Endothelial cell of umbilical vein (primary cell): ENCODE measurements around the gene ACVR1C. TPM values are rescaled to one million over a fixed set of nuclear protein-coding genes. Genes with fewer than 3 reads are reported as not detected.

Experiments used
- BruUV-seq: library from RNA; stranded (reverse); fragments of 400-500 nt; replicated peaks from 2 replicates; lab custom pipeline; 2021; lab: Mats Ljungman, UMichigan
- CTCF ChIA-PET: fragments of 300-600, 350-600 bp; sonication (Branson Sonifier 250); formaldehyde crosslinking; loops from one replicate; lab custom pipeline; 2021; ENCODE audit warnings: antibody characterized with exemption, inconsistent platforms; lab: Charles Lee
- POLR2A ChIA-PET: fragments of 300-600, 350-600 bp; sonication (Branson Sonifier 250); formaldehyde crosslinking; loops from one replicate; lab custom pipeline; 2021; ENCODE audit warnings: antibody characterized with exemption, inconsistent platforms; lab: Charles Lee
- DNase-seq: peaks from one replicate; pipeline ENCODE4 v3.0.0-alpha.2; 2011; ENCODE audit warnings: low read depth, low spot score
- FAIRE-seq: peaks from 2 replicates; lab custom pipeline; 2011; peaks lifted over from hg19 to GRCh38; lab: Jason Lieb, UNC
- H2AFZ ChIP-seq: 2 replicates; pipeline ENCODE4 v1.6.0; 2012; ENCODE audit warnings: low read depth, low read length, control low read depth, inconsistent platforms
- H3K27ac ChIP-seq: 2 replicates; pipeline ENCODE4 v1.5.1; 2011; ENCODE audit warnings: low read depth, mild to moderate bottlenecking, control low read depth, low read length, moderate library complexity; ENCODE audit not compliant: insufficient read depth
- H3K27me3 ChIP-seq, 2 experiments: 2 replicates each; pipeline versions ENCODE4 v1.6.0 to v1.6.1; 2011; ENCODE audit warnings: low read length in 2 of 2, mixed read lengths in 1 of 2; ENCODE audit not compliant: control insufficient read depth in 2 of 2, insufficient read depth in 2 of 2
- H3K36me3 ChIP-seq, 2 experiments: 2 replicates in 1 of 2; 3 replicates in 1 of 2; pipeline ENCODE4 v1.5.1; 2011; ENCODE audit warnings: low read length in 2 of 2, mild to moderate bottlenecking in 1 of 2, moderate library complexity in 1 of 2; ENCODE audit not compliant: control insufficient read depth in 2 of 2, insufficient read depth in 2 of 2; ENCODE audit errors: extremely low read depth in 1 of 2
- H3K4me1 ChIP-seq: 3 replicates; pipeline ENCODE4 v1.5.1; 2011; ENCODE audit warnings: mild to moderate bottlenecking, low read length; ENCODE audit not compliant: control insufficient read depth, insufficient read depth; ENCODE audit errors: extremely low read depth
- H3K4me2 ChIP-seq: 2 replicates; pipeline ENCODE4 v1.6.1; 2011; ENCODE audit warnings: low read length, control low read depth, mixed read lengths; ENCODE audit not compliant: insufficient read depth
- H3K4me3 ChIP-seq, 3 experiments: fragments of 200-600 bp in 1 of 3; sonication (generic), shearing (Covaris generic) in 1 of 3; replicated peaks in 1 of 3; 2 replicates each; pipeline ENCODE4 v1.5.1; 2011 to 2016; ENCODE audit warnings: control low read depth in 3 of 3, low read length in 3 of 3, mild to moderate bottlenecking in 2 of 3, inconsistent platforms in 1 of 3, low read depth in 1 of 3, moderate library complexity in 1 of 3; ENCODE audit not compliant: insufficient read depth in 1 of 3
- H3K79me2 ChIP-seq: 2 replicates; pipeline ENCODE4 v1.6.0; 2012; ENCODE audit warnings: low read length, inconsistent platforms; ENCODE audit not compliant: control insufficient read depth, insufficient read depth
- H3K9ac ChIP-seq: replicated peaks from 2 replicates; pipeline ENCODE3; 2011; ENCODE audit warnings: low read length, control low read depth; ENCODE audit not compliant: insufficient read depth; ENCODE audit errors: extremely low read depth
- H3K9me1 ChIP-seq: replicated peaks from 3 replicates; pipeline ENCODE4 v1.6.0; 2011; ENCODE audit warnings: mild to moderate bottlenecking, low read length; ENCODE audit not compliant: control insufficient read depth, insufficient read depth; ENCODE audit errors: extremely low read depth
- H3K9me3 ChIP-seq: replicated peaks from 2 replicates; pipeline ENCODE4 v1.5.1; 2012; ENCODE audit warnings: low read length, inconsistent platforms; ENCODE audit not compliant: control insufficient read depth, insufficient read depth
- H4K20me1 ChIP-seq: replicated peaks from 2 replicates; pipeline ENCODE3; 2011; ENCODE audit warnings: mild to moderate bottlenecking, low read length; ENCODE audit not compliant: control insufficient read depth, insufficient read depth; ENCODE audit errors: extremely low read depth
- EZH2 ChIP-seq: IDR thresholded peaks from 2 replicates; pipeline ENCODE4 v1.6.1; 2012; ENCODE audit warnings: borderline replicate concordance, low read depth, mild to moderate bottlenecking, moderate library complexity, low read length, inconsistent platforms; ENCODE audit not compliant: severe bottlenecking
- FOS ChIP-seq: IDR thresholded peaks from 2 replicates; pipeline ENCODE4 v1.6.1; 2011; ENCODE audit warnings: mild to moderate bottlenecking, low read length, moderate library complexity, borderline replicate concordance; ENCODE audit not compliant: insufficient read depth
- GATA2 ChIP-seq: IDR thresholded peaks from 2 replicates; pipeline ENCODE4 v1.7.0; 2011; ENCODE audit warnings: low read depth, mild to moderate bottlenecking, moderate library complexity, mixed read lengths, low read length; ENCODE audit not compliant: insufficient read length, insufficient read depth
- JUN ChIP-seq: IDR thresholded peaks from 2 replicates; pipeline ENCODE4 v1.6.1; 2011; ENCODE audit warnings: borderline replicate concordance, low read depth; ENCODE audit not compliant: insufficient read length, insufficient read depth
- MYC ChIP-seq: IDR thresholded peaks from one replicate; pipeline ENCODE4 v1.6.1; 2011; ENCODE audit warnings: mild to moderate bottlenecking, low read depth, low read length
- POLR2A ChIP-seq: IDR thresholded peaks from 2 replicates; pipeline ENCODE4 v1.6.1; 2012; ENCODE audit warnings: low read depth, mild to moderate bottlenecking, control low read depth, low read length
- POLR2AphosphoS5 ChIP-seq: IDR thresholded peaks from 2 replicates; pipeline ENCODE4 v1.6.1; 2012; ENCODE audit warnings: low read depth, mild to moderate bottlenecking, control low read depth, low read length, moderate library complexity; ENCODE audit not compliant: insufficient read depth
- dilution Hi-C: fragments of 300-500 bp; cut with MboI; formaldehyde crosslinking; loops from one replicate; pipeline ENCODE4 v1.15.0; 2019; ENCODE audit warnings: low sequenced_read_pairs; ENCODE audit not compliant: extremely low pct_ligation_motif_present
- intact Hi-C: fragments of 100-400 bp; cut with micrococcal nuclease; formaldehyde crosslinking; loops from one replicate; pipeline ENCODE4 v1.10.0; 2022
- polyA plus RNA-seq, 4 experiments: library from polyadenylated mRNA; depleted of rRNA in 3 of 4; stranded (reverse) in 3 of 4; unstranded in 1 of 4; fragments of >200 nt; gene quantifications; 2 replicates each; pipeline versions ENCODE4 v1.2.1 to v1.2.3, GENCODE V29; 2011 to 2012; ENCODE audit warnings: missing spikeins in 1 of 4
- total RNA-seq: library from RNA; stranded (reverse); gene quantifications from 2 replicates; pipeline ENCODE4 v1.2.3, GENCODE V29; 2021
- TF ChIP-seq, protein P1 (sequence below), 2 donors: IDR thresholded peaks; 1 replicate in 1 of 2; 2 replicates in 1 of 2; pipeline ENCODE4 v1.5.1; 2011; ENCODE audit warnings: low read length in 2 of 2, mild to moderate bottlenecking in 2 of 2, moderate library complexity in 2 of 2, control low read depth in 1 of 2, inconsistent platforms in 1 of 2, low read depth in 1 of 2; ENCODE audit not compliant: insufficient read depth in 1 of 2; ENCODE audit errors: extremely low read depth in 1 of 2
- TF ChIP-seq, protein P2 (sequence below): IDR thresholded peaks from 2 replicates; pipeline ENCODE4 v1.6.1; 2011; ENCODE audit not compliant: insufficient read depth, insufficient read length

Gene ACVR1C
- total and polyA plus RNA-seq, 2 donors (not counting 3 experiments of a cell fraction or from before 2014, with no cell fraction given) = not detected

- CTCF ChIA-PET = no interaction called here
- dilution Hi-C loops (no loop called here), intact Hi-C loops (no loop called here)
- Histone ChIP-seq H3K4me1 (no peaks in the 10 kb centered on the region), H3K4me2 (no peak overlapping the region), H3K9ac (no peak overlapping the region), H3K4me3 (no peak overlapping the region), H2AFZ (no peak overlapping the region), H4K20me1 (no peaks in the 10 kb centered on the region), H3K27me3 (no peaks in the 10 kb centered on the region), H3K79me2 (no peaks in the 10 kb centered on the region), H3K9me1 (no peaks in the 10 kb centered on the region), H3K36me3 (no peaks in the 10 kb centered on the region), H3K27ac (no peak overlapping the region), H3K9me3 (no peaks in the 10 kb centered on the region)
- DNase-seq (no peak), FAIRE-seq (no peak)
- BruUV-seq = no TSS peak
- POLR2A ChIA-PET = no interaction called here
- TF ChIP-seq EZH2 = no peak
- no peak for TF ChIP-seq FOS
- no peak for TF ChIP-seq MYC
- no peak for TF ChIP-seq JUN
- TF ChIP-seq POLR2AphosphoS5 = no peak
- no peak for TF ChIP-seq GATA2
- TF ChIP-seq, protein P1, sequence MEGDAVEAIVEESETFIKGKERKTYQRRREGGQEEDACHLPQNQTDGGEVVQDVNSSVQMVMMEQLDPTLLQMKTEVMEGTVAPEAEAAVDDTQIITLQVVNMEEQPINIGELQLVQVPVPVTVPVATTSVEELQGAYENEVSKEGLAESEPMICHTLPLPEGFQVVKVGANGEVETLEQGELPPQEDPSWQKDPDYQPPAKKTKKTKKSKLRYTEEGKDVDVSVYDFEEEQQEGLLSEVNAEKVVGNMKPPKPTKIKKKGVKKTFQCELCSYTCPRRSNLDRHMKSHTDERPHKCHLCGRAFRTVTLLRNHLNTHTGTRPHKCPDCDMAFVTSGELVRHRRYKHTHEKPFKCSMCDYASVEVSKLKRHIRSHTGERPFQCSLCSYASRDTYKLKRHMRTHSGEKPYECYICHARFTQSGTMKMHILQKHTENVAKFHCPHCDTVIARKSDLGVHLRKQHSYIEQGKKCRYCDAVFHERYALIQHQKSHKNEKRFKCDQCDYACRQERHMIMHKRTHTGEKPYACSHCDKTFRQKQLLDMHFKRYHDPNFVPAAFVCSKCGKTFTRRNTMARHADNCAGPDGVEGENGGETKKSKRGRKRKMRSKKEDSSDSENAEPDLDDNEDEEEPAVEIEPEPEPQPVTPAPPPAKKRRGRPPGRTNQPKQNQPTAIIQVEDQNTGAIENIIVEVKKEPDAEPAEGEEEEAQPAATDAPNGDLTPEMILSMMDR (IDR thresholded peaks at IDR 0.05; ENCODE audit: extremely low read depth in 1 of 2, insufficient read depth in 1 of 2, low read depth in 1 of 2, low read length in 2 of 2) = no peak
- TF ChIP-seq POLR2A = no peak
- TF ChIP-seq, protein P2, sequence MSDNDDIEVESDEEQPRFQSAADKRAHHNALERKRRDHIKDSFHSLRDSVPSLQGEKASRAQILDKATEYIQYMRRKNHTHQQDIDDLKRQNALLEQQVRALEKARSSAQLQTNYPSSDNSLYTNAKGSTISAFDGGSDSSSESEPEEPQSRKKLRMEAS = no peak
These were observed 68.8 kb downstream of the ACVR1C start for GRCh38 chr2:157559890-157560289.
